Activated T-cell treated with anti-CD3 and anti-CD28 coated beads for 24 hours (primary cell): ENCODE data around the gene RPL37A.
A peak's percentile ranks its signal among the peaks of the same experiment; 100 is the strongest.

Source experiments
- DNase-seq: peaks from one replicate; pipeline ENCODE4 v3.0.0-alpha.2; 2020; ENCODE audit warnings: low read depth

The RPL37A gene

GRCh38 chr2:216498379-216499352 lies at the start of gene RPL37A:
Gene RPL37A (plus strand): TSS chr2:216498844. CDS start chr2:216498875, 31 bp downstream.
- DNase-seq, result peak; percentile 86

- no peak for DNase-seq
Measured at GRCh38 chr2:216450346-216450745, 48.3 kb upstream of the RPL37A start.

GRCh38 chr2:216450784-216451183 lies 47.9 kb upstream of the RPL37A start:
- DNase-seq, result no peak

GRCh38 chr2:216453955-216454614 lies 44.6 kb upstream of the RPL37A start:
- DNase-seq, result no peak

- DNase-seq, result no peak
Measured at GRCh38 chr2:216463148-216463547, 35.5 kb upstream of the RPL37A start.

GRCh38 chr2:216464104-216464720 lies 34.4 kb upstream of the RPL37A start:
- no peak for DNase-seq

- no peak for DNase-seq
Measured at GRCh38 chr2:216465579-216466195, 33.0 kb upstream of the RPL37A start.

- no peak for DNase-seq
Measured at GRCh38 chr2:216467845-216468244, 30.8 kb upstream of the RPL37A start.

GRCh38 chr2:216469661-216470060 lies 29.0 kb upstream of the RPL37A start:
- DNase-seq, result no peak

- DNase-seq, result no peak
Measured at GRCh38 chr2:216473187-216473586, 25.5 kb upstream of the RPL37A start.

- peak; percentile 4 for DNase-seq
Measured at GRCh38 chr2:216474925-216475670, 23.5 kb upstream of the RPL37A start.

GRCh38 chr2:216475767-216476166 lies 22.9 kb upstream of the RPL37A start:
- no peak for DNase-seq

- DNase-seq, result no peak
Measured at GRCh38 chr2:216477283-216478035, 21.2 kb upstream of the RPL37A start.

GRCh38 chr2:216478151-216478550 lies 20.5 kb upstream of the RPL37A start:
- no peak for DNase-seq

- DNase-seq, result no peak
Measured at GRCh38 chr2:216478791-216479190, 19.9 kb upstream of the RPL37A start.

- no peak for DNase-seq
Measured at GRCh38 chr2:216480221-216480620, 18.4 kb upstream of the RPL37A start.

- no peak for DNase-seq
Measured at GRCh38 chr2:216482640-216483039, 16.0 kb upstream of the RPL37A start.

- DNase-seq, result no peak
Measured at GRCh38 chr2:216485237-216485636, 13.4 kb upstream of the RPL37A start.

- no peak for DNase-seq
Measured at GRCh38 chr2:216485745-216486144, 12.9 kb upstream of the RPL37A start.

GRCh38 chr2:216486271-216486670 lies 12.4 kb upstream of the RPL37A start:
- DNase-seq, result no peak

- DNase-seq, result no peak
Measured at GRCh38 chr2:216486708-216487107, 11.9 kb upstream of the RPL37A start.
